Thoracic aorta (tissue), 2 donors: ENCODE measurements around the gene ZDHHC11. TPM values are rescaled to one million over a fixed set of nuclear protein-coding genes. Genes with fewer than 3 reads are reported as not detected.
"Not testable (repeated sequence)": the region's sequence is repeated elsewhere in the genome, so short reads cannot be mapped to it uniquely, and the experiment has no call there.

Experiments used
- ATAC-seq: fragments of 150-250 bp; one replicate; pipeline ENCODE4 v1.8.0; 2017; ENCODE audit warnings: low read depth; ENCODE audit not compliant: insufficient number of reproducible peaks, low FRiP score
- DNase-seq: peaks from one replicate; pipeline ENCODE4 v3.0.0-alpha.2; 2020; ENCODE audit warnings: low spot score
- H3K27ac ChIP-seq, 2 donors: fragments of 200-600 bp; sonication (generic); 1 replicate in 1 of 2; 2 replicates in 1 of 2; pipeline ENCODE4 v1.5.1; 2016; ENCODE audit warnings: mild to moderate bottlenecking in 2 of 2, moderate library complexity in 2 of 2
- H3K27me3 ChIP-seq: fragments of 200-600 bp; sonication (generic); replicated peaks from 2 replicates; pipeline ENCODE4 v1.6.0; 2016; ENCODE audit warnings: mild to moderate bottlenecking; ENCODE audit not compliant: insufficient read depth
- H3K36me3 ChIP-seq: fragments of 200-600 bp; sonication (generic); one replicate; pipeline ENCODE4 v1.5.1; 2016
- H3K4me1 ChIP-seq, 2 donors: fragments of 200-600 bp; sonication (generic); 1 replicate in 1 of 2; 2 replicates in 1 of 2; pipeline versions ENCODE4 v1.5.1 to v1.6.0; 2016; ENCODE audit warnings: low read depth in 2 of 2, mild to moderate bottlenecking in 1 of 2; ENCODE audit not compliant: control insufficient read depth in 1 of 2
- H3K4me3 ChIP-seq: fragments of 200-600 bp; sonication (generic); 2 replicates; pipeline ENCODE4 v1.5.1; 2016; ENCODE audit warnings: mild to moderate bottlenecking
- H3K9me3 ChIP-seq: fragments of 200-600 bp; sonication (generic); 2 replicates; pipeline ENCODE4 v1.5.1; 2016
- total RNA-seq, 2 donors: library from RNA; depleted of rRNA; stranded (reverse); fragments of >200 nt; gene quantifications; one replicate each; pipeline versions ENCODE4 v1.1.0 to v1.2.3, GENCODE V29; 2016
- TF ChIP-seq, protein P1 (sequence below): fragments of 200-600 bp; sonication (generic); IDR thresholded peaks from one replicate; pipeline ENCODE4 v1.5.1; 2019; ENCODE audit warnings: antibody characterized with exemption

ZDHHC11 gene
- total RNA-seq, 2 donors from 2014 or later: 4.2 to 5.6 TPM

DNA sequence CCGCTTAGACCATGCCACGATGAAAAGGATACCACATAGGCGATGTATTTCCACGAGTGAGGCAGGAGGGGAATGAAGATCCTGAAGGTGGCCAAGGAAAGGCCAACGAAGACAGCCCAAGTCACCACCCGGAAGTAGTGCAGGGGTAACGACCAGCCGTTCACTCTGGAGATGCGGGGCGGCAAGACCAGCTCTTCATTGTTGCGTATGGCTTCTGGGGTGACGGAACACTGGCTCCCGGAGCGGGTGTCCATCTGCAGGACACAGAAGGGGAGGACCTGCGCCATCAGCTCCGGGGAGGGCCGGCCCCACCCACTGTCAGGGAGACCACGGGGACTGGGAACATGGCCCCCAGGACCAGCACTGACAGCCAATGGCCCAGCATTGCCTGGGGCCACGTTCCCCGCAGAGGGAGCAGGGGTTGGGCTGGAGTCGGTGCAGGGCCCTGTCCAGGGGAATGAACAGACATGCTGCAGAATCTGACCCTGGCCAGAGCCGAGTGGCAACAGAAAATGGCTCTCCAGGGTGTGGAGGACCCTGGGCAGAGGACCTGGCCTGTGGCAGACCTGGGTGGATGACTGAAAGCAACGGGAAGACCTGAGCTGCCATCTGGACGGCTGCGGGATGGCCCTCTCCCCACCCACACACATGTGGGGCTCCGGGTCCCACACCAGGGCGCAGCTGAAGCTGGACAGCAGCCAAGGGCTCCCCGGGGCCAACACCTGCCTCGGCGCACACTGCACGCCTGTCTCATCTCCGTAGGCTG is 83.9 kb downstream of the ZDHHC11 start:
- Histone ChIP-seq H3K9me3 (no peaks in the 10 kb centered on the region), H3K4me1 (no peaks in the 10 kb centered on the region), H3K27me3 (no peaks in the 10 kb centered on the region), H3K4me3 (no peak overlapping the region), H3K27ac (no peak overlapping the region), H3K36me3 (no peaks in the 10 kb centered on the region)
- no peak for ATAC-seq
- TF ChIP-seq, protein P1, sequence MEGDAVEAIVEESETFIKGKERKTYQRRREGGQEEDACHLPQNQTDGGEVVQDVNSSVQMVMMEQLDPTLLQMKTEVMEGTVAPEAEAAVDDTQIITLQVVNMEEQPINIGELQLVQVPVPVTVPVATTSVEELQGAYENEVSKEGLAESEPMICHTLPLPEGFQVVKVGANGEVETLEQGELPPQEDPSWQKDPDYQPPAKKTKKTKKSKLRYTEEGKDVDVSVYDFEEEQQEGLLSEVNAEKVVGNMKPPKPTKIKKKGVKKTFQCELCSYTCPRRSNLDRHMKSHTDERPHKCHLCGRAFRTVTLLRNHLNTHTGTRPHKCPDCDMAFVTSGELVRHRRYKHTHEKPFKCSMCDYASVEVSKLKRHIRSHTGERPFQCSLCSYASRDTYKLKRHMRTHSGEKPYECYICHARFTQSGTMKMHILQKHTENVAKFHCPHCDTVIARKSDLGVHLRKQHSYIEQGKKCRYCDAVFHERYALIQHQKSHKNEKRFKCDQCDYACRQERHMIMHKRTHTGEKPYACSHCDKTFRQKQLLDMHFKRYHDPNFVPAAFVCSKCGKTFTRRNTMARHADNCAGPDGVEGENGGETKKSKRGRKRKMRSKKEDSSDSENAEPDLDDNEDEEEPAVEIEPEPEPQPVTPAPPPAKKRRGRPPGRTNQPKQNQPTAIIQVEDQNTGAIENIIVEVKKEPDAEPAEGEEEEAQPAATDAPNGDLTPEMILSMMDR: no peak
- no peak for DNase-seq

DNA sequence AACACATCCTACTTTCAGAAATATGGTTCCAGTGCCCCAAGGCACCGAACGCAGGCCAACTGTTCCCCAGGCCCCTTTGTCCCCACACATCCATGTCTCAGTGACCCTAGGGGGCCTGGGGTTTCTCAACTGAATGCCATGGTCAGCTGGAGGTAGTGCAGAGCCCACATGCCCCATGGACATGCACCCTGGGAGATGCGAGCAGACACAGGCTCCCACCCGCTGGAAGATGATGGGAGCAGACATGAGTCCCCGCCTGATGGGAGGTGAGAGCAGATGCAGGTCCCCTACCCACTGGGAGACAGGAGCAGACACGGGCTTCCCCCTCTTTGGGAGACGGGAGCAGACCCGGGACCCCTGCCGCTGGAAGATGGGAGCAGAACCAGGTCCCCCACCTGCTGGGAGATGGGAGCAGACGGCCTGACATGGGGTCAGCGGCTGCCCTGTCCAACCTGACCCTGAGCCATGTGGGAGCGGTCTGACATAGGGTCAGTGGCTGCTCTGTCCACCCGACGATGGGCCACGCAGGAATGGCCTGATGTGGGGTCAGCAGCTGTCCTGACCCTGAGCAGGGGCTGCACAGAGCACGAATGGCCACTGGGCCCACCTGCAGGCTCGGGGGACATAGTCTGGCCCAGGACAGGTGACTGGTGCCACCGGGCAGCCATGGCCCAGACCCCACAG is 84.7 kb downstream of the ZDHHC11 start:
- ATAC-seq (no peak), DNase-seq (no peak)
- H3K27me3 ChIP-seq: no peaks in the 10 kb centered on the region

DNA sequence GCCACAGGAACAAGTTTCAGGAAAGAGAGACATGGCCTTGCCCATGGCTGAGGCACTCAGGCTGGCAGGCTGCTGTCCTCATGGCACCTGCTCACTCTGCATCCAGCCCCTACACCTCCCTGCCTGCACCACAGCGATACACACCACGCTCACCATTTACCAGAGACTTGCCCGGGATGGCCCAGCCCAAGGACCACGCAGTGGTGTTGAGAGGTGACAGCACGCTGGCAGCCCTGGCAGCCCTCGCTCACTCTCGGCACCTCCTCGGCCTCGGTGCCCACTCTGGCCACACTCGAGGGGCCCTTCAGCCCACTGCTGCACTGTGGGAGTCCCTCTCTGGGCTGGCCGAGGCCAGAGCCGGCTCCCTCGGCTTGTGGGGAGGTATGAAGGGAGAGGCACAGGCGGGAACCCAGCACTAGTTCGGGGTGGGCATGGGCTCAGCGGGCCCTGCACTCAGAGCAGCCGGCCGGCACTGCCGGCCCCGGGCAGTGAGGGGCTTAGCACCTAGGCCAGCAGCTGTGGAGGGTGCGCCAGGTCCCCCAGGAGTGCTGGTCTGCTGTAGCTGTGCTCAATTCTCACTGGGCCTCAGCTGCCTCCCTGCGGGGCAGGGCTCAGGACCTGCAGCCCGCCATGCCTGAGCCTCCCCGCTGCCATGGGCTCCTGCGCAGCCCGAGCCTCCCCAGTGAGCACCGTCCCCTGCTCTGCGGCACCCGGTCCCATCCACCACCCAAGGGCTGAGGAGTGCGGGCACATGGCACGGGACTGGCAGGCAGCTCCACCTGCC is 86.6 kb downstream of the ZDHHC11 start:
- H3K4me3 ChIP-seq: no peak overlapping the region
- H3K4me1 ChIP-seq: no peaks in the 10 kb centered on the region
- no peak overlapping the region for H3K27ac ChIP-seq
- H3K27me3 ChIP-seq: no peaks in the 10 kb centered on the region
- ATAC-seq (no peak), DNase-seq (no peak)
- no peaks in the 10 kb centered on the region for H3K36me3 ChIP-seq
- no peaks in the 10 kb centered on the region for H3K9me3 ChIP-seq
- TF ChIP-seq, protein P1: no peak

More for the DNA sequence above, 84.7 kb downstream of the ZDHHC11 start:
- Histone ChIP-seq H3K36me3 (no peaks in the 10 kb centered on the region), H3K4me1 (no peaks in the 10 kb centered on the region), H3K9me3 (no peaks in the 10 kb centered on the region), H3K4me3 (no peak overlapping the region), H3K27ac (no peak overlapping the region)
- TF ChIP-seq, protein P1: no peak

DNA sequence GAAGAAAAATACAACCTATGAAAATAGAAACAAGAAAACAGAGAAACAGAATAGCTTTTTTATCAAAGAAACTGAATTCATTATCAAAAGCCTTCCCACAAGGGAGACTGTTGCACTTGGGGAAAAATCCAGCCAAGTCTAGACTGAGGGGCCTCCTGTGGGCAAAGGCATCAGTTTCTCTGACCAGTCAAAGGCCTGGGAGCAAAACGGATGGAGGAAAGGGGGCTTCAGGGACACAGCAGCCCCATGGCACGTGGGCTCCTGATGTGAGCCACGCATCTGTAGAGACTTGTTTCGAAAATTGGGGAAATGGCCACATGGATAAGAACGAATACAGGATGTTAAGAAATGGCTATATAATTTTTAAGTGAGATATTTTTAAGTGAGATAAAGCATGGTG is 87.4 kb downstream of the ZDHHC11 start:
- H3K4me3 ChIP-seq: no peak overlapping the region
- ATAC-seq (no peak), DNase-seq (no peak)
- H3K9me3 ChIP-seq: no peaks in the 10 kb centered on the region
- H3K36me3 ChIP-seq: no peaks in the 10 kb centered on the region
- TF ChIP-seq, protein P1: no peak
- no peak overlapping the region for H3K27ac ChIP-seq
- H3K27me3 ChIP-seq: no peaks in the 10 kb centered on the region
- H3K4me1 ChIP-seq: no peaks in the 10 kb centered on the region

DNA sequence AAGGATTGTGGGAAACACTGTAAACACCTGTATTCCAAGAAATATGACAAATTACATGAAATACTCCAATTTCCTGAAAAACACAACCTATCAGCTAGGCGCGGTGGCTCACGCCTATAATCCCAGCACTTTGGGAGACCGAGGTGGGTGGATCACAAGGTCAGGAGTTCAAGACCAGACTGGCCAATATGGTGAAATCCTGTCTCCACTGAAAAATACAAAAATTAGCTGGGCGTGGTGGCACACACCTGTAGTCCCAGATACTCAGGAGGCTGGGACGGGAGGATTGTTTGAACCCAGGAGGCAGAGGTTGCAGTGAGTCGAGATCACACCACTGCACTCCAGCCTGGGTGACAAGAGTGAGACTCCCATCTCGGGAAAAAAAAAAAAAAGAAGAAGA is 87.8 kb downstream of the ZDHHC11 start:
- not testable (repeated sequence) for DNase-seq, H3K36me3 ChIP-seq, ATAC-seq, H3K9me3 ChIP-seq, H3K27me3 ChIP-seq, H3K27ac ChIP-seq, H3K4me1 ChIP-seq, H3K4me3 ChIP-seq
